K562 (cell line): ENCODE results near the gene MSH3. TPM values are rescaled to one million over a fixed set of nuclear protein-coding genes. Genes with fewer than 3 reads are reported as not detected.

Experiments
- ATAC-seq: fragments of 200-7000 bp; cut with Tn5 transposase; 3 replicates; pipeline ENCODE4 v1.9.1; 2020; ENCODE audit warnings: moderate library complexity
- BruUV-seq: library from RNA; stranded (reverse); fragments of 400-500 nt; replicated peaks from 2 replicates; lab custom pipeline; 2021; lab: Mats Ljungman, UMichigan
- CTCF ChIA-PET: fragments of 300-600 bp; formaldehyde crosslinking; extraction: SDS; loops from one replicate; lab custom pipeline; 2021; ENCODE audit warnings: low intra/inter-chr PET ratio; lab: Yijun Ruan, JAX
- POLR2A ChIA-PET: fragments of 300-600, 350-650 bp; sonication (Branson Sonifier 250); formaldehyde crosslinking; extraction: SDS; loops from one replicate; lab custom pipeline; 2021; ENCODE audit warnings: antibody characterized with exemption, inconsistent platforms; lab: Yijun Ruan, JAX
- DNase-seq, 4 experiments: peaks; one replicate each; pipeline versions ENCODE4 v3.0.0 to v3.0.0-alpha.2; 2011 to 2018; ENCODE audit warnings: low spot score in 3 of 4, mixed read lengths in 3 of 4; ENCODE audit errors: extremely low read depth in 1 of 4
- FAIRE-seq: peaks from 2 replicates; lab custom pipeline; 2011; peaks lifted over from hg19 to GRCh38; lab: Jason Lieb, UNC
- H2AFZ ChIP-seq: 2 replicates; pipeline ENCODE4 v1.6.0; 2011; ENCODE audit warnings: low read depth, low read length, control low read depth, inconsistent platforms
- H3K27ac ChIP-seq: fragments of 200-600 bp; 3 replicates; pipeline ENCODE4 v1.8.0; 2011; ENCODE audit warnings: low read depth, mild to moderate bottlenecking, control low read depth, inconsistent platforms, low read length, moderate library complexity, mixed read lengths; ENCODE audit errors: extremely low read depth
- H3K27me3 ChIP-seq, 2 experiments: fragments of 300-600 bp in 1 of 2; 2 replicates in 1 of 2; 3 replicates in 1 of 2; pipeline versions ENCODE4 v1.6.0 to v1.8.0; 2011; ENCODE audit warnings: inconsistent platforms in 2 of 2, low read length in 2 of 2, mild to moderate bottlenecking in 1 of 2, mixed read lengths in 1 of 2, moderate library complexity in 1 of 2; ENCODE audit not compliant: control insufficient read depth in 2 of 2, insufficient read depth in 2 of 2
- H3K36me3 ChIP-seq: fragments of 300-600 bp; 3 replicates; pipeline ENCODE4 v1.8.0; 2011; ENCODE audit warnings: mild to moderate bottlenecking, low read length, inconsistent platforms; ENCODE audit not compliant: control insufficient read depth, insufficient read depth
- H3K4me1 ChIP-seq, 2 experiments: fragments of 200-600 bp in 1 of 2; replicated peaks in 1 of 2; 2 replicates in 1 of 2; 3 replicates in 1 of 2; pipeline versions ENCODE4 v1.5.1 to v1.8.0; 2011; ENCODE audit warnings: inconsistent platforms in 2 of 2, low read length in 2 of 2, mild to moderate bottlenecking in 1 of 2, mixed read lengths in 1 of 2, moderate library complexity in 1 of 2; ENCODE audit not compliant: control insufficient read depth in 2 of 2, insufficient read depth in 2 of 2
- H3K4me2 ChIP-seq: 2 replicates; pipeline ENCODE4 v1.6.1; 2011; ENCODE audit warnings: low read length, control low read depth, inconsistent platforms, mixed read lengths; ENCODE audit not compliant: insufficient read depth
- H3K4me3 ChIP-seq: fragments of 200-600 bp; sonication (generic), shearing (Covaris generic); 2 replicates; pipeline ENCODE4 v1.5.1; 2016; ENCODE audit warnings: control low read depth, inconsistent platforms
- H3K79me2 ChIP-seq: fragments of 200-600 bp; 3 replicates; pipeline ENCODE4 v1.8.0; 2011; ENCODE audit warnings: low read length, inconsistent platforms; ENCODE audit not compliant: control insufficient read depth, insufficient read depth
- H3K9ac ChIP-seq, 2 experiments: 2 replicates each; pipeline versions ENCODE4 v1.6.0 to v1.6.1; 2011; ENCODE audit warnings: low read depth in 2 of 2, low read length in 2 of 2, control low read depth in 1 of 2, inconsistent platforms in 1 of 2, mild to moderate bottlenecking in 1 of 2, mixed read lengths in 1 of 2; ENCODE audit not compliant: insufficient read depth in 1 of 2
- H3K9me1 ChIP-seq: one replicate; pipeline ENCODE4 v1.6.0; 2011; ENCODE audit warnings: inconsistent platforms, mild to moderate bottlenecking, low read length, moderate library complexity; ENCODE audit not compliant: control insufficient read depth, insufficient read depth
- H3K9me3 ChIP-seq: replicated peaks from 2 replicates; pipeline ENCODE4 v1.5.1; 2011; ENCODE audit warnings: low read depth, low read length, inconsistent platforms; ENCODE audit not compliant: control insufficient read depth, insufficient read depth
- H4K20me1 ChIP-seq: replicated peaks from 2 replicates; pipeline ENCODE4 v1.6.1; 2011; ENCODE audit warnings: low read length, inconsistent platforms, mixed read lengths; ENCODE audit not compliant: control insufficient read depth, insufficient read depth
- PKNOX1 ChIP-seq: fragments of 450-650 bp; IDR thresholded peaks from 2 replicates; pipeline ENCODE4 v1.6.1; 2016
- PURB ChIP-seq: sonication (generic); formaldehyde crosslinking; IDR thresholded peaks from 2 replicates; pipeline ENCODE4 v1.9.0; 2021; ENCODE audit warnings: low read depth, mild to moderate bottlenecking, missing genetic modification reagents
- STAT5A ChIP-seq: IDR thresholded peaks from 2 replicates; pipeline ENCODE4 v1.6.1; 2012; ENCODE audit warnings: low read length, inconsistent platforms, borderline replicate concordance
- ZBTB49 ChIP-seq: sonication (generic); formaldehyde crosslinking; IDR thresholded peaks from 2 replicates; pipeline ENCODE4 v1.8.0; 2022; ENCODE audit warnings: missing genetic modification reagents, mild to moderate bottlenecking, borderline replicate concordance
- ZNF584 ChIP-seq: fragments of 200-800 bp; sonication (Bioruptor generic); IDR thresholded peaks from 2 replicates; pipeline ENCODE4 v1.6.1; 2016; ENCODE audit warnings: low read depth, mild to moderate bottlenecking, missing genetic modification characterization, missing compliant biosample characterization
- WGBS: fragments of 100-300 bp; shearing (Covaris generic); methylation state at CpG from one replicate; pipeline ENCODE4 v1.1.6; 2016; ENCODE audit warnings: low coverage, mixed read lengths; ENCODE audit not compliant: insufficient coverage; ENCODE audit errors: missing lambda C conversion rate; 5-methylcytosine and 5-hydroxymethylcytosine counted together
- in situ Hi-C: fragments of 300-500 bp; cut with MboI; formaldehyde crosslinking; loops from 4 replicates; pipeline ENCODE4 v1.15.0; 2018; ENCODE audit warnings: inconsistent platforms, mixed read lengths
- intact Hi-C: fragments of 100-400 bp; cut with micrococcal nuclease; formaldehyde crosslinking; loops from 2 replicates; pipeline ENCODE4 v1.14.2; 2022
- polyA plus RNA-seq, 8 experiments: library from polyadenylated mRNA; depleted of rRNA in 4 of 8; stranded (reverse) in 5 of 8; unstranded in 3 of 8; fragments of >200 nt; fragmentation: Nextera tagmentation in 2 of 8; fragmentation: Illumina TruSeq in 1 of 8; extraction: Ambion mirVana in 2 of 8; extraction: Trizol in 1 of 8; gene quantifications; 2 replicates each; pipeline versions ENCODE4 v1.2.1 to v1.2.3, GENCODE V29; 2011 to 2014; ENCODE audit warnings: inconsistent platforms in 1 of 8, missing spikeins in 1 of 8
- total RNA-seq, 7 experiments: library from RNA; depleted of rRNA in 6 of 7; stranded (reverse); fragments of >200 nt in 6 of 7; fragmentation: Illumina TruSeq in 2 of 7; extraction: Trizol in 2 of 7; gene quantifications; 2 replicates each; pipeline versions ENCODE4 v1.2.1 to v1.2.3, GENCODE V29; 2011 to 2021; ENCODE audit warnings: low replicate concordance in 1 of 7

MSH3 gene
- total and polyA plus RNA-seq, 9 of the 15 experiments (the other 6 are each of a cell fraction or from before 2014, with no cell fraction given): 3.9 to 17.2 (median 13.2) TPM

DNA sequence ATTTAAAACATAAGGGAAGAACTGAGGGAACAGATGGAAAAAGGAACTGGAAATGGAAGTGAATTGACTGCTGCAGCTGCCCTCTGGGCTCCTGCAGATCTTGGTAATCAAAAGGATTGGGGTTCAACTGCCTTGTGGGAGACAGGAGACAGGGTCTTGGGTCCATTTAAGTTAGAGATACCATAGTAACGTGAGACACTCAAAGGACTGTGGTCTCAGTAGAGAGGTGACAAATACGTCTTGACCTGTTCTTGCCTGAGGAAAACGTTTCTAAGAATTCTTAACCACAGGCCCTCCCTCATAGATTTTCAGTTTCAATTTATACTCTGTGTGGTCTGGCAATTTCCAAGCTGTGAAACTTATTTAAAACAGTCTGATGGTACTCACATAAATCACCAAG lies 101.2 kb downstream of the MSH3 start:
- no peak overlapping the region for H3K4me2 ChIP-seq
- POLR2A ChIA-PET: no interaction called here
- no peaks in the 10 kb centered on the region for H3K9me1 ChIP-seq
- H2AFZ ChIP-seq: no peak overlapping the region
- BruUV-seq: no TSS peak
- no peaks in the 10 kb centered on the region for H3K27me3 ChIP-seq
- WGBS: 0% methylated on average over 3 of the region's 3 CpGs
- H3K4me1 ChIP-seq: peaks cover 0 to 11% of the 10 kb centered on the region in 2 experiments; a peak in 3 of 5 replicates
- H3K9me3 ChIP-seq: no peaks in the 10 kb centered on the region
- no peak overlapping the region for H3K27ac ChIP-seq
- H3K4me3 ChIP-seq: no peak overlapping the region
- no peaks in the 10 kb centered on the region for H3K79me2 ChIP-seq
- CTCF ChIA-PET: no interaction called here
- TF ChIP-seq PKNOX1 (no peak), ZNF584 (no peak), ZBTB49 (CRISPR knock-in tag) (no peak), STAT5A (peak; percentile 60; the same call in 1 of the 2 replicates), PURB (CRISPR knock-in tag) (no peak)
- no peaks in the 10 kb centered on the region for H4K20me1 ChIP-seq
- ATAC-seq (peak; percentile 69), DNase-seq (peak in 2 of 4 experiments; percentile 21 to 43), FAIRE-seq (no peak)
- no peak overlapping the region for H3K9ac ChIP-seq
- in situ Hi-C loops (no loop called here), intact Hi-C loops (no loop called here)
- H3K36me3 ChIP-seq: no peaks in the 10 kb centered on the region; the same call in 2 of the 3 replicates
